GM12872 (cell line): ENCODE measurements around the gene MICAL2.
A peak's percentile ranks its signal among the peaks of the same experiment; 100 is the strongest.

ENCODE experiments used
- TF ChIP-seq, protein P1 (sequence below): IDR thresholded peaks from 3 replicates; pipeline ENCODE4 v1.5.1; 2011; ENCODE audit warnings: low read depth, mild to moderate bottlenecking, low read length, moderate library complexity; ENCODE audit not compliant: insufficient read depth

MICAL2 gene

GRCh38 chr11:12117611-12118010 lies 7.2 kb downstream of the MICAL2 start:
- TF ChIP-seq, protein P1, sequence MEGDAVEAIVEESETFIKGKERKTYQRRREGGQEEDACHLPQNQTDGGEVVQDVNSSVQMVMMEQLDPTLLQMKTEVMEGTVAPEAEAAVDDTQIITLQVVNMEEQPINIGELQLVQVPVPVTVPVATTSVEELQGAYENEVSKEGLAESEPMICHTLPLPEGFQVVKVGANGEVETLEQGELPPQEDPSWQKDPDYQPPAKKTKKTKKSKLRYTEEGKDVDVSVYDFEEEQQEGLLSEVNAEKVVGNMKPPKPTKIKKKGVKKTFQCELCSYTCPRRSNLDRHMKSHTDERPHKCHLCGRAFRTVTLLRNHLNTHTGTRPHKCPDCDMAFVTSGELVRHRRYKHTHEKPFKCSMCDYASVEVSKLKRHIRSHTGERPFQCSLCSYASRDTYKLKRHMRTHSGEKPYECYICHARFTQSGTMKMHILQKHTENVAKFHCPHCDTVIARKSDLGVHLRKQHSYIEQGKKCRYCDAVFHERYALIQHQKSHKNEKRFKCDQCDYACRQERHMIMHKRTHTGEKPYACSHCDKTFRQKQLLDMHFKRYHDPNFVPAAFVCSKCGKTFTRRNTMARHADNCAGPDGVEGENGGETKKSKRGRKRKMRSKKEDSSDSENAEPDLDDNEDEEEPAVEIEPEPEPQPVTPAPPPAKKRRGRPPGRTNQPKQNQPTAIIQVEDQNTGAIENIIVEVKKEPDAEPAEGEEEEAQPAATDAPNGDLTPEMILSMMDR: no peak

- TF ChIP-seq, protein P1: peak; percentile 25; the same call in 1 of the 3 replicates
Observed at GRCh38 chr11:12118949-12119348, 8.6 kb downstream of the MICAL2 start.

- TF ChIP-seq, protein P1: no peak
Observed at GRCh38 chr11:12119502-12119901, 9.1 kb downstream of the MICAL2 start.

DNA sequence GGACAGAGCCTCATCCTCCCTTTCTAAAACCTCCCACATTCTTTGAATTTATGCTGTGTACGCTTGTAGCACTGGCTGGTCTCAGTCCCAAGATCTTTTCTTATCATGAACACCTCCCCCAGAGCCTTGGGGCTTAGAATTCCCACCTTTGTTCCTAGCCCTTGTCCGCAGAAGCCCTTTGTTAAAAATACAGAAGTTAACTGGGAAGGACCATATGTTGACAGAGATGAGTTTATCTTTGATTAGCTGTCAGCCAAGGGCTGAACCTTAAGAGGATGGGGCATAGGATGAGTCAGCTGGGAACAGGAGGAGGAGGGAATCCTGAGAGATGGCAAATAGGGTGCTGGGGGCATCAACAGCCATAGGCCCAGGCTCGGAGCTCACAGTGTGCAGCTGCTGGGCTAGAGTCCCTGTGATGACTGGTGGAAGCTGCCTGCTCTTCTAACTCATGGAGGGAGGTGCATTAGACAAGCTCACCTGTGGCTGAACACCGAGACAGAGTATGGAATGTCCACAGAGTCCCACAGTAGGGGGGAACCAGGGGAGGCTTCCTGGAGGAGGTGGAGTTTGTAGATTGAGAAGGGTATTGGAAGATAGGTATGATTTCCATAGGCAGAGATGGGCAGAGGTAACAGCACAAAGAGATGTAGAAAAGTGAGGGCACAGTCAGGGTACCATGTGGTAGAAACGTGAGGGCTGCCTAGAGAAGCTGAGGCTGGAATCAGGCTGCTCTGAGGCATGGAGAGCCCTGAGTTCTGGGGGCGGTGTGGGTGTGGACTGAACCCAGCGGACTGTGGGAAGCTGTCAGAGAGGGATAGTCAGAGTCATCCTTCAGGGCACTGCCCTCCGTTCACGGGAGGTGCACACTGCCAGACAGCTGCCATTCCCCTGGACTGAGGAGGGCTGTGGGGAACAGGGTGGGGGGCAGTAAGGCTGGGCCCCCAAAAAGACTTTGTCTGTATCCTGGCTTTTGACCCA lies 9.9 kb downstream of the MICAL2 start:
- TF ChIP-seq, protein P1: no peak

GRCh38 chr11:12121011-12121410 lies 10.6 kb downstream of the MICAL2 start:
- TF ChIP-seq, protein P1: no peak

DNA sequence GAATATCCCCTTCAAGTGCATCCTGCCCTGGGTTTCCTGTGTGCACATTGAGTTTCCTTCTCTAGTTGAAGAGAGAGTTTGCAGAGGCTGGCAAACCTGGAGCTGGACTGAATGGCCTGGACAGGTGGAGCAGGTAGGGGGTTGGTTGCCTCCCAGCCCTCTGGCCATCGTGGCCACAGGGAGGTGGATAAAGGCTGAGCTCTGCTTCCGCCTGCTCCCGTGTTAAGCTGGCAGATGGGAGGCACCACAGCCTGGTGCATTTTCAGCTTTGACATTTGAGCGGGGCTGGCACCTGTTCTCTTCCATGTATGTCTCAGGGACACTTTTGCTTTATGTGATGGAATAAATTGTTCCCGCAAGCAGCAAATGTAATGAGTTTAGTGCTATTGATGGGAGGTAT lies 11.1 kb downstream of the MICAL2 start:
- TF ChIP-seq, protein P1: no peak

GRCh38 chr11:12122083-12122482 lies 11.7 kb downstream of the MICAL2 start:
- TF ChIP-seq, protein P1: peak; percentile 48
